ENCODE results near the gene CD82. TPM values are rescaled to one million over a fixed set of nuclear protein-coding genes. Genes with fewer than 3 reads are reported as not detected.

Gene CD82
- total RNA-seq, 1 experiment from 2014 or later = 26.1 TPM

DNA sequence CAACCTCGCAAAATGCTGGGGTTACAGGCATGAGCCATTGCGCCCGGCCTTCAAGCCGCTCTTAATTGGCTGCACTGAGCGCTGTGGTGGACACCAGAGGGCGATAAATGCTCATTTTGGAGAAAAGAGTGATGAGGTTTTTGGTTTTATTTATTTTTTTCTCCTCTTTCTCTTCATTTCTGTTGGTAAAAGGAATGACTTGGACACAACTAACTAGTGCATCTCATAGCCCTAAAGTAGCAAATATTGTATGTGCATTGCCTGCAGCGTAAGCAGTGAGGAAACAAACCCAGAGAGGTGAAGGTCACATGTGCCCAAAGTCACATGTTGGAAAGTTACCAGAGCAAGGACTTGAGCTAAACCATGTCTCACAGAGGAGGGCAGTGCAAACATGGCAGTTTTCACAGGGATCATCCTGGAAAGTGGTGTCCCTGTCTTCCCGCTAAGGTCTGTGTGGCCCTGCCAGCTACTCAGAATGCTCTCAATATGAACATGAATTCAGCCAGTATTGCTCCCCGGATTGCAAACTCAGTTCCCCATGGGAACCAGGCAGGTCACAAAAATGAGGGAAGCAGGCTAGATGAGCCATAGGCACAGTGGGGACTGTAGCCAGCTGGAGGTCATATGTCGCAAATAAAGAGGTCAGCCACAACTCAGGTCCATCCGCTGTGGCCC, 8.6 kb upstream of the CD82 start:
- intact Hi-C loops (cut with micrococcal nuclease; ENCODE audit: unreplicated experiment) (loop anchor here (1.0 kb wide), 1 partner anchor 60 kb away; no protein-coding TSS in a partner anchor), in situ Hi-C loops (cut with HindIII; ENCODE audit: low pct_unique_long_range_greater_than_20kb, low sequenced_read_pairs) (no loop called here)
- no peak overlapping the region for H3K27ac ChIP-seq (ENCODE audit: low read length)
- no peak overlapping the region for H3K4me3 ChIP-seq (ENCODE audit: low read depth in 2 of 2, low read length in 2 of 2)
- POLR2A ChIA-PET = no interaction called here
- ATAC-seq (peak; percentile 87), DNase-seq (ENCODE audit: low read depth, low spot score) (no peak)
- no peaks in the 10 kb centered on the region for H3K36me3 ChIP-seq (ENCODE audit: control insufficient read depth, insufficient read depth, low read length)
- H3K4me1 ChIP-seq (ENCODE audit: control insufficient read depth, insufficient read depth, low read length) = 0 out of 2 replicates have a peak, but pooled peaks cover 2% of the 10 kb centered on the region
- no peaks in the 10 kb centered on the region for H3K9me3 ChIP-seq (ENCODE audit: control insufficient read depth, insufficient read depth, low read depth, low read length)
- no TSS peak for BruUV-seq (replicated peaks)
- CTCF ChIA-PET = interaction anchor here (0.7 to 2.2 kb wide), 3 partner anchors 8 to 60 kb away, joined by 8 to 20 read pairs (median 8); partner anchors contain the start of gene CD82
- no peak for TF ChIP-seq SIN3A (IDR thresholded peaks at IDR 0.05; ENCODE audit: borderline replicate concordance, insufficient read depth, low read depth, low read length)
- TF ChIP-seq, protein P1, sequence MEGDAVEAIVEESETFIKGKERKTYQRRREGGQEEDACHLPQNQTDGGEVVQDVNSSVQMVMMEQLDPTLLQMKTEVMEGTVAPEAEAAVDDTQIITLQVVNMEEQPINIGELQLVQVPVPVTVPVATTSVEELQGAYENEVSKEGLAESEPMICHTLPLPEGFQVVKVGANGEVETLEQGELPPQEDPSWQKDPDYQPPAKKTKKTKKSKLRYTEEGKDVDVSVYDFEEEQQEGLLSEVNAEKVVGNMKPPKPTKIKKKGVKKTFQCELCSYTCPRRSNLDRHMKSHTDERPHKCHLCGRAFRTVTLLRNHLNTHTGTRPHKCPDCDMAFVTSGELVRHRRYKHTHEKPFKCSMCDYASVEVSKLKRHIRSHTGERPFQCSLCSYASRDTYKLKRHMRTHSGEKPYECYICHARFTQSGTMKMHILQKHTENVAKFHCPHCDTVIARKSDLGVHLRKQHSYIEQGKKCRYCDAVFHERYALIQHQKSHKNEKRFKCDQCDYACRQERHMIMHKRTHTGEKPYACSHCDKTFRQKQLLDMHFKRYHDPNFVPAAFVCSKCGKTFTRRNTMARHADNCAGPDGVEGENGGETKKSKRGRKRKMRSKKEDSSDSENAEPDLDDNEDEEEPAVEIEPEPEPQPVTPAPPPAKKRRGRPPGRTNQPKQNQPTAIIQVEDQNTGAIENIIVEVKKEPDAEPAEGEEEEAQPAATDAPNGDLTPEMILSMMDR (IDR thresholded peaks at IDR 0.05) = peak; percentile 88
- H3K27me3 ChIP-seq (ENCODE audit: control insufficient read depth, insufficient read depth, low read length) = no peaks in the 10 kb centered on the region

GRCh38 chr11:44557464-44557863, 8.0 kb upstream of the CD82 start:
- in situ Hi-C loops (cut with HindIII; ENCODE audit: low pct_unique_long_range_greater_than_20kb, low sequenced_read_pairs) (no loop called here), intact Hi-C loops (cut with micrococcal nuclease; ENCODE audit: unreplicated experiment) (loop anchor here (1.0 kb wide), 1 partner anchor 60 kb away; no protein-coding TSS in a partner anchor)
- H3K9me3 ChIP-seq (ENCODE audit: control insufficient read depth, insufficient read depth, low read depth, low read length) = no peaks in the 10 kb centered on the region
- BruUV-seq (replicated peaks) = no TSS peak
- TF ChIP-seq SIN3A (IDR thresholded peaks at IDR 0.05; ENCODE audit: borderline replicate concordance, insufficient read depth, low read depth, low read length) = no peak
- TF ChIP-seq TCF7L2 (IDR thresholded peaks at IDR 0.05; ENCODE audit: low read depth, low read length) = no peak
- TF ChIP-seq, protein P1 (IDR thresholded peaks at IDR 0.05) = no peak
- TF ChIP-seq POLR2AphosphoS5 (IDR thresholded peaks at IDR 0.05; ENCODE audit: low read depth, low read length) = no peak
- no peak for TF ChIP-seq REST (IDR thresholded peaks at IDR 0.05; ENCODE audit: insufficient read depth in 1 of 2, low read depth in 2 of 2, low read length in 1 of 2)
- ATAC-seq (no peak), DNase-seq (ENCODE audit: low read depth, low spot score) (no peak)
- H3K4me3 ChIP-seq (ENCODE audit: low read depth in 2 of 2, low read length in 2 of 2) = no peak overlapping the region
- no peaks in the 10 kb centered on the region for H3K27me3 ChIP-seq (ENCODE audit: control insufficient read depth, insufficient read depth, low read length)
- 0 out of 2 replicates have a peak, but pooled peaks cover 2% of the 10 kb centered on the region for H3K4me1 ChIP-seq (ENCODE audit: control insufficient read depth, insufficient read depth, low read length)
- CTCF ChIA-PET = interaction anchor here (1.3 to 2.2 kb wide), 2 partner anchors 8 to 60 kb away, joined by 8 to 20 read pairs; partner anchors contain the start of gene CD82
- no peak overlapping the region for H3K27ac ChIP-seq (ENCODE audit: low read length)
- H3K36me3 ChIP-seq (ENCODE audit: control insufficient read depth, insufficient read depth, low read length) = no peaks in the 10 kb centered on the region
- POLR2A ChIA-PET = interaction anchor here (0.6 kb wide), 1 partner anchor 164 kb away, joined by 4 read pairs; no protein-coding TSS in a partner anchor
